ENCODE results near the gene PLEKHA4. TPM values are rescaled to one million over a fixed set of nuclear protein-coding genes. Genes with fewer than 3 reads are reported as not detected.
"Not testable (repeated sequence)": the region's sequence is repeated elsewhere in the genome, so short reads cannot be mapped to it uniquely, and the experiment has no call there.

The PLEKHA4 gene
- total RNA-seq, 6 experiments from 2014 or later = 5.7 to 25.6 (median 12.0) TPM

DNA sequence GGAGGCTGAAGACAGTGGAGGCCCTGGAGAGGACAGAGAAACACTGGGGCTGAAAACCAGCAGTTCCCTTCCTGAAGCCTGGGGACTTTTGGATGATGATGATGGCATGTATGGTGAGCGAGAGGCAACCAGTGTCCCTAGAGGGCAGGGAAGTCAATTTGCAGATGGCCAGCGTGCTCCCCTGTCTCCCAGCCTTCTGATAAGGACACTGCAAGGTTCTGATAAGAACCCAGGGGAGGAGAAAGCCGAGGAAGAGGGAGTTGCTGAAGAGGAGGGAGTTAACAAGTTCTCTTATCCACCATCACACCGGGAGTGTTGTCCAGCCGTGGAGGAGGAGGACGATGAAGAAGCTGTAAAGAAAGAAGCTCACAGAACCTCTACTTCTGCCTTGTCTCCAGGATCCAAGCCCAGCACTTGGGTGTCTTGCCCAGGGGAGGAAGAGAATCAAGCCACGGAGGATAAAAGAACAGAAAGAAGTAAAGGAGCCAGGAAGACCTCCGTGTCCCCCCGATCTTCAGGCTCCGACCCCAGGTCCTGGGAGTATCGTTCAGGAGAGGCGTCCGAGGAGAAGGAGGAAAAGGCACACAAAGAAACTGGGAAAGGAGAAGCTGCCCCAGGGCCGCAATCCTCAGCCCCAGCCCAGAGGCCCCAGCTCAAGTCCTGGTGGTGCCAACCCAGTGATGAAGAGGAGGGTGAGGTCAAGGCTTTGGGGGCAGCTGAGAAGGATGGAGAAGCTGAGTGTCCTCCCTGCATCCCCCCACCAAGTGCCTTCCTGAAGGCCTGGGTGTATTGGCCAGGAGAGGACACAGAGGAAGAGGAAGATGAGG is 5.3 kb upstream of the PLEKHA4 start:
- peaks cover 0 to 25% (median 9%) of the 10 kb centered on the region in 4 donors for H3K4me1 ChIP-seq
- intact Hi-C loops (cut with DNase I) = no loop called here
- 57% methylated on average over 11 of the region's 14 CpGs for WGBS (ENCODE audit: insufficient coverage, low coverage, low lambda C conversion rate, missing lambda C conversion rate)

DNA sequence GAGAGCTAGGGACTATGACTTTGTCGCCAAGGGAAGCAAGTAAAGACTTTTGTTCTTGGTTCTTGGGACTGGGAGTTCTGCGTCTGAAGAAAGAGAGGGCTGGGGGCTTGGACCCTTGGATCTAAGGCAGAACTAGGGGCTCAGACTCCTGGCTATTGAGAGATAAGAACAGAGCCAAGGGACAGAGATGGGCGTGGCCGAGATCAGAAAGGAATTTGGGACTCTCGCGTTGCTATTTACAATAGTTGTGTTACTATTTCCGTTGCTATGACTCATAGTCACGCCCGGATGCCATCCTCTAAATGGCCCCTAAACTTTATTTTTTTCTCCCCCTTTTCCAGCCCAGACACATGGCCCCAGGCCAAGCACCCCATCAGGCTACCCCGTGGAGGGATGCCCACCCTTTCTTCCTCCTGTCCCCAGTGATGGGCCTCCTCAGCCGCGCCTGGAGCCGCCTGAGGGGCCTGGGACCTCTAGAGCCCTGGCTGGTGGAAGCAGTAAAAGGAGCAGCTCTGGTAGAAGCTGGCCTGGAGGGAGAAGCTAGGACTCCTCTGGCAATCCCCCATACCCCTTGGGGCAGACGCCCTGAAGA is 4.6 kb upstream of the PLEKHA4 start:
- ATAC-seq (peak; percentile 52 to 70 (median 60)), DNase-seq (peak; percentile 78 to 85 (median 79))
- Histone ChIP-seq H3K27ac (peak overlapping the region; percentile 99 to 100 (median 100)), H3K36me3 (peaks cover 0 to 28% (median 6%) of the 10 kb centered on the region in 4 donors), H3K9me3 (no peaks in the 10 kb centered on the region), H3K4me3 (peak overlapping the region; percentile 73 to 95 (median 92)), H3K27me3 (no peaks in the 10 kb centered on the region), H3K4me1 (peaks cover 0 to 25% (median 11%) of the 10 kb centered on the region in 4 donors)
- WGBS (ENCODE audit: insufficient coverage, low coverage, low lambda C conversion rate, missing lambda C conversion rate) = 10% methylated on average over 14 of the region's 14 CpGs
- intact Hi-C loops (cut with DNase I) = no loop called here
- TF ChIP-seq, protein P1, sequence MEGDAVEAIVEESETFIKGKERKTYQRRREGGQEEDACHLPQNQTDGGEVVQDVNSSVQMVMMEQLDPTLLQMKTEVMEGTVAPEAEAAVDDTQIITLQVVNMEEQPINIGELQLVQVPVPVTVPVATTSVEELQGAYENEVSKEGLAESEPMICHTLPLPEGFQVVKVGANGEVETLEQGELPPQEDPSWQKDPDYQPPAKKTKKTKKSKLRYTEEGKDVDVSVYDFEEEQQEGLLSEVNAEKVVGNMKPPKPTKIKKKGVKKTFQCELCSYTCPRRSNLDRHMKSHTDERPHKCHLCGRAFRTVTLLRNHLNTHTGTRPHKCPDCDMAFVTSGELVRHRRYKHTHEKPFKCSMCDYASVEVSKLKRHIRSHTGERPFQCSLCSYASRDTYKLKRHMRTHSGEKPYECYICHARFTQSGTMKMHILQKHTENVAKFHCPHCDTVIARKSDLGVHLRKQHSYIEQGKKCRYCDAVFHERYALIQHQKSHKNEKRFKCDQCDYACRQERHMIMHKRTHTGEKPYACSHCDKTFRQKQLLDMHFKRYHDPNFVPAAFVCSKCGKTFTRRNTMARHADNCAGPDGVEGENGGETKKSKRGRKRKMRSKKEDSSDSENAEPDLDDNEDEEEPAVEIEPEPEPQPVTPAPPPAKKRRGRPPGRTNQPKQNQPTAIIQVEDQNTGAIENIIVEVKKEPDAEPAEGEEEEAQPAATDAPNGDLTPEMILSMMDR (IDR thresholded peaks at IDR 0.05) = peak in 1 of 4 donors; percentile 13
- no peak for TF ChIP-seq POLR2A (IDR thresholded peaks at IDR 0.05)

More for the DNA sequence above, 5.3 kb upstream of the PLEKHA4 start:
- TF ChIP-seq, protein P1 (IDR thresholded peaks at IDR 0.05) = no peak
- TF ChIP-seq POLR2A (IDR thresholded peaks at IDR 0.05) = no peak
- H3K27me3 ChIP-seq = no peaks in the 10 kb centered on the region
- peak overlapping the region; percentile 99 to 100 (median 100) for H3K27ac ChIP-seq
- ATAC-seq (peak in 1 of 4 donors; percentile 0), DNase-seq (no peak)
- no peaks in the 10 kb centered on the region for H3K9me3 ChIP-seq
- H3K36me3 ChIP-seq = peaks cover 0 to 28% (median 6%) of the 10 kb centered on the region in 4 donors
- H3K4me3 ChIP-seq = peak overlapping the region; percentile 73 to 95 (median 92)

DNA sequence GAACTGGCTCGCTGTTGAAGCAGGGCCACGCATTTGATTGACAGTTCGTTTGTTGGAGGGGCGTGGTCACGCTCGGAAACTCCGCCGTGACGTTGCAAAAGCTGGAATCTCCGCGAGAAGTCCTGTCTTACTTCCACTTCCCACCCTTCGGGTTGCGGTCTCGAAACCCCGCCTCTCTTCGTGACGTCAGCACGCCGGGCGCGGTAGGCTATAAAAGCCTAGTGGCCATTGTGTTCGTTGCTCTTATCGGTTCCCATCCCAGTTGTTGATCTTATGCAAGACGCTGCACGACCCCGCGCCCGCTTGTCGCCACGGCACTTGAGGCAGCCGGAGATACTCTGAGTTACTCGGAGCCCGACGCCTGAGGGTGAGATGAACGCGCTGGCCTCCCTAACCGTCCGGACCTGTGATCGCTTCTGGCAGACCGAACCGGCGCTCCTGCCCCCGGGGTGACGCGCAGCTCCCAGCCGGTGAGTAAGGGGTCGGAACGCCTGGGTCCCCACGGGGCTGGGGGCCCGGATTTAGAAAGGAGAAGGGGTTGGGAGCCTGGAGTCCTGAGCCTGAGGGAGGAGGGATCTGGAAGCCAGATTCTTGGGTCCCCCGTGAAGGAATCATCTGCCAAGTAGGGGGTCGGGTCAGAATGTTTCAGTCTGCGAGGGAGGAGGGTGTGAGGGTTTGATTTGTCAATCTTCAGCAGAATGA is 3.9 kb upstream of the PLEKHA4 start, which contains the start of gene PPP1R15A:
PPP1R15A (plus strand) TSS at position 240 of the 702 bp plus-strand sequence. CDS start 813 bp downstream, outside the sequence.
- TF ChIP-seq, protein P1 (IDR thresholded peaks at IDR 0.05) = peak in 1 of 4 donors; percentile 12
- peak; percentile 99 for TF ChIP-seq POLR2A (IDR thresholded peaks at IDR 0.05)
- under 1% methylated on average over 41 of the region's 53 CpGs for WGBS (ENCODE audit: insufficient coverage, low coverage, low lambda C conversion rate, missing lambda C conversion rate)
- Histone ChIP-seq H3K4me3 (peak within 1 kb of the TSS; percentile 73 to 95 (median 92)), H3K9me3 (no peaks in the 10 kb centered on the region), H3K4me1 (peaks cover 0 to 28% (median 13%) of the 10 kb centered on the region in 4 donors), H3K27me3 (no peaks in the 10 kb centered on the region), H3K27ac (peak within 1 kb of the TSS; percentile 99 to 100 (median 100)), H3K36me3 (peaks cover 0 to 28% (median 6%) of the 10 kb centered on the region in 4 donors)
- ATAC-seq (peak; percentile 67 to 79 (median 78)), DNase-seq (peak; percentile 96 to 99 (median 98))
- intact Hi-C loops (cut with DNase I) = no loop called here

DNA sequence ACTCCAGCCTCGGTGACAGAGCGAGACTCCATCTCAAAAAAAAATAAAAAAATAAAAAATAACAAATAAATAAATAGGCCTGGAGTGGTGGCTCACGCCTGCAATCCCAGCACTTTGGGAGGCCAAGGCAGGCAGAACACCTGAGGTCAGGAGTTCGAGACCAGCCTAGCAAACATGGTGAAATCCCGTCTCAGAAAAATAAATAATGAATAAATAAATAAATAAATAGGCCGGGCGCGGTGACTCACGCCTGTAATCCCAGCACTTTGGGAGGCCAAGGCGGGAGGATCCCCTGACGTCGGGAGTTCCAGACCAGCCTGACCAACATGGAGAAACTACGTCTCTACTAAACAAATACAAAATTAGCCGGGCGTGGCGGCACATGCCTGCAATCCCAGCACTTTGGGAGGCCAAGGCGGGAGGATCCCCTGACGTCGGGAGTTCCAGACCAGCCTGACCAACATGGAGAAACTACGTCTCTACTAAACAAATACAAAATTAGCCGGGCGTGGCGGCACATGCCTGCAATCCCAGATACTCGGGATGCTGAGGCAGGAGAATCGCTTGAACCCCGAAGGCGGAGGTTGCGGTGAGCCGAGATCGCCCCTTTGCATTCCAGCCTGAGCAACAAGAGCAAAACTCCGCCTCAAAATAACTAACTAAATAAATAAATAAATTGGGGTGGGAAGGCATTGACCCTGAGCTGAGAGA is 3.2 kb upstream of the PLEKHA4 start:
- 44% methylated on average over 13 of the region's 31 CpGs for WGBS (ENCODE audit: insufficient coverage, low coverage, low lambda C conversion rate, missing lambda C conversion rate)
- DNase-seq; H3K27me3 ChIP-seq; H3K9me3 ChIP-seq; ATAC-seq; intact Hi-C loops (cut with DNase I): not testable (repeated sequence)
- H3K36me3 ChIP-seq = peaks cover 0 to 28% (median 6%) of the 10 kb centered on the region in 4 donors
- peaks cover 0 to 33% (median 13%) of the 10 kb centered on the region in 4 donors for H3K4me1 ChIP-seq
- H3K4me3 ChIP-seq = peak overlapping the region in 1 of 3 donors; percentile 73
- peak overlapping the region; percentile 57 to 100 (median 99) for H3K27ac ChIP-seq
